SU-DHL-6 (cell line): ENCODE measurements around the gene NDUFA7.

Experiments used
- EZH2phosphoT487 ChIP-seq: fragments of 200-600 bp; sonication (generic), shearing (Covaris generic); conservative IDR thresholded peaks from 2 replicates; pipeline ENCODE4 v1.6.1; 2018; ENCODE audit warnings: mild to moderate bottlenecking, antibody characterized with exemption, low read length, moderate library complexity, mixed read lengths
- TF ChIP-seq, protein P1 (sequence below): fragments of 200-600 bp; sonication (generic); IDR thresholded peaks from one replicate; pipeline ENCODE4 v1.5.1; 2017; ENCODE audit warnings: antibody characterized with exemption, mild to moderate bottlenecking, low read length, moderate library complexity; ENCODE audit not compliant: insufficient read depth, poor library complexity, severe bottlenecking

DNA sequence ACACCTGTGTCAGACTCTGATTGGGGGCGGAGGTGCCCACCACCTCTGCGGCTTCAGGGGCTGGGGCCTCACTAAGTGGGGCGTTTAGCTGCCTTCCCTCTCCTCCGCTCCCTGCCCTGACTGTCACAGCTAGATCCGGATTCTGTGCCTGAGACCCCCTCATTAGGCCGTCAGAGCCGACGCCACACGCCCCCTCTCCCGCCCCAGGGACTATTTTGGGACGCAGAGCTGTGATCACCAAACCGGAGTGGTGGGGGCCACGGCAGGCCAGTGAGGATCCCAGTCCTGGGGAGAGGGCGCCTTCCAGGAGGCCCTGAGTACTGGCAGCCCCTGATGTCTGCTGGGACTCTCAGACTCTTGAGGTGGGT, 21.1 kb upstream of the NDUFA7 start:
- TF ChIP-seq, protein P1, sequence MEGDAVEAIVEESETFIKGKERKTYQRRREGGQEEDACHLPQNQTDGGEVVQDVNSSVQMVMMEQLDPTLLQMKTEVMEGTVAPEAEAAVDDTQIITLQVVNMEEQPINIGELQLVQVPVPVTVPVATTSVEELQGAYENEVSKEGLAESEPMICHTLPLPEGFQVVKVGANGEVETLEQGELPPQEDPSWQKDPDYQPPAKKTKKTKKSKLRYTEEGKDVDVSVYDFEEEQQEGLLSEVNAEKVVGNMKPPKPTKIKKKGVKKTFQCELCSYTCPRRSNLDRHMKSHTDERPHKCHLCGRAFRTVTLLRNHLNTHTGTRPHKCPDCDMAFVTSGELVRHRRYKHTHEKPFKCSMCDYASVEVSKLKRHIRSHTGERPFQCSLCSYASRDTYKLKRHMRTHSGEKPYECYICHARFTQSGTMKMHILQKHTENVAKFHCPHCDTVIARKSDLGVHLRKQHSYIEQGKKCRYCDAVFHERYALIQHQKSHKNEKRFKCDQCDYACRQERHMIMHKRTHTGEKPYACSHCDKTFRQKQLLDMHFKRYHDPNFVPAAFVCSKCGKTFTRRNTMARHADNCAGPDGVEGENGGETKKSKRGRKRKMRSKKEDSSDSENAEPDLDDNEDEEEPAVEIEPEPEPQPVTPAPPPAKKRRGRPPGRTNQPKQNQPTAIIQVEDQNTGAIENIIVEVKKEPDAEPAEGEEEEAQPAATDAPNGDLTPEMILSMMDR = no peak
- no peak for TF ChIP-seq EZH2phosphoT487
